ENCODE measurements around the gene FSIP1.

Gene FSIP1

DNA sequence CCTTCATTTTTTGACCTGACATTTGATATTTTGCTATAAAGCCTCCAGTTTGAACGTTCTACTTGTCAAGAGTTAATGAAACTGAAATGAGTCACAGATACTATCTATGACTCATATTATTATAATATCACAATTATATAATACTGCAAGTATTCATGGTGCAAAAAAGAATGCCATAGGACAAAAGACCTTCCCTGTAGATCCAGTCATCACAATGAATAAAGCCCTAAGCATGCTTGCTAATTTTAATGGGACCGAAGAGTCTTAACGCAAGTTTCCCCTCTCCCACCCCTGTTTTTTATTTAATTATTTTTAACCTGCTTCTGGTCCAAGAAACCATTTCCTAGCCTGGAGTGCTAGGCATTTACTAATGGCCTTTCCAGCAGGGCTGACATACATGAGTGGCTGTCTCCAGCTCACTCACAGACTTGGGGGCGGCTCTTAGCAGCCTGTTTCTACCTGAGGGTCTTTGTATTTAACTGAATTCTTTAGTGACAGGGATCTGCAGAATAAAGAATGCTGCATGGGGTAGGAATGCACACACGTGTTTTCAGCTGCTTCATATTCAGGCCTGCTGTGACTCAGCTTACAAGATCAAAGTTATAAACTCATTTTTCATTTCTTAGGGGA is 140.5 kb downstream of the FSIP1 start:
- DNase-seq, result no peak

GRCh38 chr15:39641191-39641889 is 141.3 kb downstream of the FSIP1 start:
- DNase-seq, result peak in 1 of 2 donors; percentile 44

GRCh38 chr15:39640665-39641064 is 142.0 kb downstream of the FSIP1 start:
- DNase-seq, result no peak

DNA sequence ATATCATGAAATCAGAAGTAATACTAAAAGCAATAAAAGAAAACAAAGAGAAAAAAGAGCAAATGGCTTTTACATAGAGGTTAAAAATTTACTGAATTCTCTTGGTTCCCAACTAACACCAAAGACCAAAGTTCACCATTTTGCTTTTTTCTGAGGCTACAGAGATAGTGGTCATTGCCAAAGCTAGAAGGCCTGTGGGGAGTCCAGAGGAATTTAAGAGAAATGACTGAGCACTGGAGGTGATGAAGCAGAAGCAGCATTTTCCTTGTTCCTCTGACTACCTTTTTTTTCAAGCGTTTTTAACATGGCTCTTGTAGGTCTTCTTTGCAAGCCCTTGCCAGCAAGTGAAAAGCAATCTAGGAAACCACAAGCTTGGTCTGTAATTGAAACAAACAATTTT is 143.6 kb downstream of the FSIP1 start:
- no peak for DNase-seq

DNA sequence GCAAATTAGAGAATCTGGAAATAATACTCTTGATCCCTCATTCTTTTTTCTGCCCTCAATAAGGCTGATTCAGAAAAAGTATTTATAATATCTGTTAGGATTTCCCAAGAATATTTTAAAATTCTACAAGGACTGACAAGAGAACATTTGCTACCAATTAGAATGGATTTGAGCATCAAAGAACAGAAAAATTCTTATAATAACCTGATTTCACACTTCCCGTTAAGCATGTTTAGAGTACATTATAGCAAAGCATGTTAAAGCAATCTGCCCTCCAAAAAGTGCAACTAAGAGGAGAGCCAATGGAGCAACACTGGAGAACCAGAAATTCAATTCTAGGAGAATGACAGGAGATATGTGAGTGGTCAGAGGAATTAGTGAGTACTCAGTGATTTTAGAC is 144.6 kb downstream of the FSIP1 start:
- DNase-seq, result no peak

GRCh38 chr15:39631357-39631756 is 151.3 kb downstream of the FSIP1 start:
- no peak for DNase-seq

DNA sequence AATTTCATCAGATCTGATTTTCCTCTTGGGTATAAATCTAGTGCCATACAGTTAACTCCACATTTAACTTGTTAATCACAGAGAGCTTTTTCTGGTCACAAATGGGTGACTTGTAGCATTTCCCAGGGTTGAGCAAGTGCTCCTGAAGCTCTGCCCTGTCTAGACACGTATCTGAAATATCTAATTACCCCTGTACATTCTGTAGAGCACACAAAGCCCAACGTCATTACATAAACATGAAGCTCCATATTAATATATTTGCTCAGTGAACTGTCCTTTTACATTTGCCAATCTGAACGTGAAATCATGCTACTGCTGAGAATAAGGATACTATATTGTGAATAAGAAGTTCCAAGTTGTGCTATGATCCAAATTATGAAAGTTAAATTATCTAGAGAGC is 152.7 kb downstream of the FSIP1 start:
- DNase-seq, result no peak

DNA sequence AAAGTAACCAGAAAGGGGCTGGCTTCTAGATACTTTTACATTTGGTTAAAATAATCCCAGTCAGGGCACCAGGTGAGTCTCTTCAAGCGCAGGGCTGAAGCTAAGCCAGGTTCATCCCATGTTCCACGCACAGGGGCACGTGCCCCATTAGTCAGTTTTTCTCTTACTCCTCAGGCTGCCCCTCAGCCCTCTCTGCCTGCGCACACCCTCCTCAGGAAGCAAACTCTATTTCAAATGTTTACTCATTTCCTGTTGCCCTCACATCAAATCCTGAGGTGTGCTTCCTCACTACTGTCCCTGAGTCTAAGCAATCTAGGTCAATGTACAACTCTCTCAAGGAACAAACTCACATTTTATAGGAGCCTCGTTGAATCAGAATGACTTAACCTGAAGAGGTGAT is 153.3 kb downstream of the FSIP1 start:
- peak; percentile 56 to 68 for DNase-seq

- no peak for DNase-seq
Observed at GRCh38 chr15:39628546-39629257, 153.9 kb downstream of the FSIP1 start.

DNA sequence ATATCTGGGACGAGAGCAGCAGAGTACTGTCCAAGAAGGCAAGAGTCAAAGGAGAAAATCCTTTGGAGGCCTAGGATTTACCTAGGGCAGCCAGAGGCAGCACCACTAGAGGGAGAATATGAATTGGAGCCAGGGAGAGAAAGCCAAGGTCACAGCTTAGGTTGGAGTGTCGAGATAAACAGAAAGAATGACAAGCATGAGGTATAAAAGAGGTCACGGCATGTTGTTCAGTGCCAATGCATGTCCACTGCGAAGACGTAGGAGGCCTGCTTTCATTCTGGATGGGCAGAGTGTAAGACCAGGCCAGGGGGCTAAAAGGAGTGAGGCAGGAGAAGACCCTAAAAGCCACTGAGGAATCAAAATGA is 154.5 kb downstream of the FSIP1 start:
- DNase-seq, result no peak

GRCh38 chr15:39627451-39628143 is 155.0 kb downstream of the FSIP1 start:
- no peak for DNase-seq

DNA sequence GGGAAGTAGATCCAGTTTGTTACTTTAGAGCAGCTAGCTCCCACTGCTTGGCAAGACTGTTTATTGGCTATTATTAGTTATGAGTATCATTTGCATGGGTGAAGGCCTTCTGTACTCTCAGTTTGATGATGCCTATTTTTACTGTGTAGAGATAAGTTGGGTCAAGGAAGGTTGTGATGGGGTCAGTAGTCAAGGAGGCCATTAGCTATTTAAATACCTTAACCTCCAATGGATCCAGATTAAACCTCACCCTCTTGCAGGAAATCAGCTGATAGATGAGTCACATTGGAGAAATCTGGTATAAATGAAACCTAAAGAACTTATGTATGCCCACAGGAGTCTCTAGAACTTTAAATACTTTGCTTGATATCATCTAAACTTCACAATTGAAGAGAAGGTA is 156.8 kb downstream of the FSIP1 start:
- DNase-seq, result no peak

DNA sequence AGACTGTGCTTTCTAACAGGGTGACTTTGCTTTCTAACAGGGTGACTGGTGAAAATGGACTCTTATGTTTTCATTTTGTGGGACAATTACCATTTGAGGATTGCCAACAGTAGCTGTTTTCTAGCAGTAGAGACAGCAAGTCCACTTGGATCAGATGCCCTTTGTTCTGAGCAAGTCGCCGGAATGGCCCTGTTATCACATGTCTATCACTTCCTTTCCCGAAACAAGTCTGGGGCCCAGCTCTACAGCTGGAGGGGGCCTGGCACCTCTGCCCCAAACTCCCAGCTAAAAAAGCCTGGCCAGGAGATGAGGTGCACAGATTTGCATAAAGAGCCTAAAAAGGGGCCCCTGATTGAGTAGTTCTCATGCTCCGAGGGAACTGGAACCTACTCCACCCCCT is 157.2 kb downstream of the FSIP1 start:
- no peak for DNase-seq

DNA sequence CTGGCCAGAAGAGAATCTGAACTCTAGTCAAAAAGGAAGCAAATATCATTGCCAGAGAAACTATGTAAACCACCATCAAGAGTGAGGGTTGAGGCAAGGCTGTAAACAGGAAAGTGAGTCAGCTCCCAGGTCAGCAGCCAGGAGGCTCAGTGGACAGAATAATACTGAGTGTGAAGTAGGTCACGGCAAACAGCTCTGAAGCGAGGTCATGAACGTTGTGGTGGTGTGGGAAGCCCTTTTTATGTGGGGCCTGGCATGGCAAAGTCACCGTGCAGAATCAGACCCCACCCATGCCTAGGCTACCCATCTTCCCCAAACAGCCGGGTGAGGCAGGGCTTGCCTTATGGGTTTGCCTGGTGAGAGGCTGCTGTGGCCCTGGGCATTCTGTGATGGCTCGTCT is 157.8 kb downstream of the FSIP1 start:
- peak; percentile 80 to 82 for DNase-seq

GRCh38 chr15:39623529-39623931 is 159.1 kb downstream of the FSIP1 start:
- DNase-seq, result peak; percentile 55 to 70

GRCh38 chr15:39622660-39623516 is 159.8 kb downstream of the FSIP1 start:
- DNase-seq, result no peak

GRCh38 chr15:39621976-39622375 is 160.7 kb downstream of the FSIP1 start:
- DNase-seq, result no peak

GRCh38 chr15:39621210-39621609 is 161.4 kb downstream of the FSIP1 start:
- no peak for DNase-seq

- DNase-seq, result no peak
Observed at GRCh38 chr15:39618063-39618823, 164.4 kb downstream of the FSIP1 start.

GRCh38 chr15:39616731-39617455 is 165.7 kb downstream of the FSIP1 start:
- no peak for DNase-seq

- no peak for DNase-seq
Observed at GRCh38 chr15:39613861-39614260, 168.8 kb downstream of the FSIP1 start.

All from CD4-positive, alpha-beta T cell treated with Interleukin-1 beta for 1 hour (primary cell).